GM21717 (cell line): Measurements from ENCODE around the gene WDFY4.
A peak's percentile ranks its signal among the peaks of the same experiment; 100 is the strongest.

Experiments
- ATAC-seq: cut with Tn5 transposase; IDR thresholded peaks from one replicate; pipeline ENCODE4 v1.9.1; 2021; ENCODE audit warnings: mild to moderate bottlenecking, moderate library complexity; ENCODE audit not compliant: unreplicated experiment

The WDFY4 gene

GRCh38 chr10:48653944-48654698 is 30.6 kb upstream of the WDFY4 start:
- no peak for ATAC-seq

GRCh38 chr10:48655411-48656240 is 29.0 kb upstream of the WDFY4 start:
- ATAC-seq = peak; percentile 3

DNA sequence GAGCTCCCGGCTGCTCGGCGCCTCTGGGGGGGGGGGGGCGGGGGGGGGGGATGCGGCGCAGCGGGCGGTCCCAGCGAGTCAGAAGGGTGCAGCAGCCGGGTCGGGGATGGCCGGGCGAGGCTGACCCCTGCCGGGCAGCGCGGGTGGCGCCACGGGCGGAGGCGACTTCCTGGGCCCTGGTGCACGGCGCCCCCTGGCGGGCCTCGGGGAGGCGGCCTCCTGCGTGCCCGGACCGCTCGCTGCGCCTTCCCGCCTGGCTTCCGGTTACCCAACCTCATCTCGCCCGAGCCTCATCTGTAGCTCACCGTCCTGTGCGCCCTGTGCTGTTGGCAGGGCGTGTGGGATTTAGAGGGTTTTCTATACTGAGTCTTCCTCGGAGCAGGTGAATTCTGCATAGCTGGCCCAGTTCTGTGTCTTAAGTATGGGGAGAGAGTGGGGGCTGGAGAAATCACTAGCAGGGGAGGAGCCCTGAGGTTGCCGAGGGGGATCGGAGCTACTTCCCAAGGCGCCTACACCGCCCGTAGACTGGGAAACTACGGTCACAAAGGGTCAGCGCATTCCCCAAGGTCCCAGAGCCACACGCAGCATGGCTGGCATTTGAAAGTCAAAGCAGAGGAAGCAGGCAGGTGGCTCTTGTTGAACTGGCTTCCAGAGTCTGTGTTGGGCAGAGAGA is 28.3 kb upstream of the WDFY4 start:
- ATAC-seq = peak; percentile 71

GRCh38 chr10:48656914-48657305 is 27.8 kb upstream of the WDFY4 start:
- no peak for ATAC-seq

DNA sequence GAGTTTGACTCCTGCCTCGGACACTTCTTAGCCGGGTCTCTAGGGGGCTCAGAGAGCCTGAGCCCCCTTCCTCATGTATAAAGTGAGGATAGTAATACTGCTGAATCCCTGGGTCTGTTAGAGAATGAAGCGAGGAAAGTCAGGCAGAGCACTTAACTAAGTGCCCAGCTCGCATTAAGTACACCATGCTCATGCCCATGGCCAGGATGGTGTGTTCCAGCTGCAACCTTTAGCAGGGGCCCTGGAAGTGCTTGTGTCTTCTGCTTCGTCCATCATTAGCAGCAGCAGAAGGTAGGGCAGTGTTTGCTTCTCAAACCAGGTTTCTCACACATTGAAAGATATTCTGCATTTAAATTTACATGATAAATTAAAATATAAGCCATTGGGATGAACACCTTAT is 27.3 kb upstream of the WDFY4 start:
- ATAC-seq = no peak

GRCh38 chr10:48658243-48658974 is 26.3 kb upstream of the WDFY4 start:
- no peak for ATAC-seq

DNA sequence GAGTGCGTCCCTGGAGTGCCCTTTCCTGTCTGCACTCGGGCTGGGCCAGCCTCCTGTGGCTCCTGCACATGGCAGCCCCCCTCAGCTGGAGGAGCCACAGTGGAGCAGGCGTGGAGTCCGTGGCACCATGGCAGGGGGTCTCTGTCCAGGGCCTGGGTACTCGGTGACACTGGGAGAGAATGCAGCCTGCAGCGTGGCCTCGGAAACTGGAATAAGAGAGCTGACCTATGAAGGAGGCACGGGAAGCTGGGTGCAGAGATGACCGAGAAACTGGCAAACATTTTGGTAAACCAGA is 25.8 kb upstream of the WDFY4 start:
- no peak for ATAC-seq

DNA sequence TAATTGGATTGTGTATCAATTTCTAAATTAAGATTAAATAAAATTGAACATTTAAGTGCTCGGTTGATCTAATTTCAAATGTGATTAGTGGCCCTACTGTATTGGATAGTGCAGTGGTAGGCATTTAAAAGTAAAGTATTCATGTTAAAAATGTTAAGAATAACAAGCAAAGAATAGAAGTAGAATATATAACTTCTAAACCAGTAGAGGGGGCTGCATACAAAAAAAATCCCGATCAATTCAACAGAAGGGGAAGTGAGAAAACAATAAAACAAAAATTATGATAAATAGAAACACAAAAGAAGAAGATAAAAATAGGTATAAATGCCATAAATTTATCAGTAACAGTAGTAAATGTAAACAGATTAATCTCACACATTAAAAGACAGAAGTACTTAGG is 24.9 kb upstream of the WDFY4 start:
- ATAC-seq = no peak

DNA sequence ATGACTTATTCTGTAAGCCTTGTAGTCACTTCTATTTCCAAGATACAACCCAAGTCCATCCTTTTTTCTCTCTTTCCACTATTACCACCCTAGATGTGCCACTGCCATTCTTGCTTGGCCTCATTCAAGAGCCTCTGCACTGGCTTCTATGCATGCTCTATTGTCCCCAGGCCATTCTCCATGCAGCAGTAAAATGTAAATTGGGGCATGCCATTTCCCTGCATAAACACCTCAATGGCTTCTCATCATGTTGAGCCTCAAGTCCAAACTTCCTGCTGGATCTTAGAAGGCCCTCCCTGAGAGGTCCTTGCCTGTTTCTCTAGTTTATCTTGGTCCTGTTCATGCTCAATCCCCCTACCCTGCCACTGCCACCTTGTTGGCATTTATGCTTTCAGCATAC is 23.2 kb upstream of the WDFY4 start:
- ATAC-seq = no peak

DNA sequence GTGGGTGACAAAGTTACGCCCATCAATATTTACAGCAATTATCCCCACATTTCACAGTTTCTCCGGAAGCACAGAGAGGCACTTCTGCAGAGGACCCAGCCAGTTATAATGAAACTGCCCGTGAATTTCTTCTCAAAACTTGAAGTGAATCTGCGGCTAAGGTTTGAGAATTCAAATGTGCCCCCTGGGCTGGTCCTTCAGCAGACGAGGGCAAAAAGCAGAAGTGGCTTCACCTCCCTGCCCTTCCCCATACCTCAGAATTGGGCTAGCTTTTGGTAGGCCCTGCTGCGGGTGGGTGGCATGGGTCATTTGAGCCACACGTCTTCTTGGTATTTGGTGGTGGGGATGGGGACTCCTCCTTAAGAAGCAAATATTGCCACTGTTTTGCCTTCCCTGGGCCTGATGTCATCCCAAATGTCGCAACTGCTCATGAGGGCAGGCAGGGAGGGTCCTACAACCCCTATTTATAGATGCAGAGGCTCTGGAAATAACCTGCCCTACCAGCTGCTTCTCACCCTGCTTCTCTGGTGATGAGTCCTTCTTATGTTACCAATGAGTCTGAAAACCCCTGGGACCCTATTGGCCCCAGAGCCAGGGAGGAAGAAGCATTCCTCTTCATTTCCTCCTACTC is 16.6 kb upstream of the WDFY4 start:
- ATAC-seq = peak; percentile 35

- ATAC-seq = peak; percentile 65
Observed at GRCh38 chr10:48670978-48671913, 13.4 kb upstream of the WDFY4 start.

DNA sequence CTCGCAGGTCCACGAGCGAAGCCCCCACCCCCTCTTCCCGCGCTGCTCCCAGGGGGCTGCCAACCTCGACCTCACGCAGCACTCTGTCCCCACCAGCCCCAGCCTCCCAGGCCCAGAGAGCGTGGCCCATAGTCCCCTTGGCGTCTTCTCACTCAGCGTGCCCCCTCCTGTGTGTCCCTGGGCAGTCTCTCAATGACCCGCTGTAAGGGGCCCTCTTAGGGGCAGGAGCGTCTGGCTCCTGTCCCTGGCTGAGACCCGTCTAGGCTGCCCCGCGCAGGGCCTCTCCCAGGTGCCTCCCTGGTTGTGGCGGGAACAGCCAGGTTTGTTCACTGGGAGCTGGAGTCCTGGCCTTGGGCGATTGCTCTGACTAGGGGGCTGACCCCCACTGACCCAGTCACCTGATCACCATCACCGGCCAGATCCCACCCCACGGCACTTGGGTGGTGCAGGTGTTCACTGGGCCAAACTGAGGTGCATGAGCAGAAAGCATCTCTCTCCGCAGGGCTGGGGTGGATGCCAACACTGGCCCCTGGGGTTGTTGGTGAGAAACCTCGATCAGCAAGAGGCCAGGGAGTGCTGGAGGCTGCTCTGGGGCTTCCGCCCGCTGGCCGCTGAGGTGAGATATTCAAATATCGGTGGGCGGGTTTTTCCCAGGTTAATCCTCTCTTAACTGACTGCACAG is 12.6 kb upstream of the WDFY4 start:
- peak; percentile 38 for ATAC-seq

DNA sequence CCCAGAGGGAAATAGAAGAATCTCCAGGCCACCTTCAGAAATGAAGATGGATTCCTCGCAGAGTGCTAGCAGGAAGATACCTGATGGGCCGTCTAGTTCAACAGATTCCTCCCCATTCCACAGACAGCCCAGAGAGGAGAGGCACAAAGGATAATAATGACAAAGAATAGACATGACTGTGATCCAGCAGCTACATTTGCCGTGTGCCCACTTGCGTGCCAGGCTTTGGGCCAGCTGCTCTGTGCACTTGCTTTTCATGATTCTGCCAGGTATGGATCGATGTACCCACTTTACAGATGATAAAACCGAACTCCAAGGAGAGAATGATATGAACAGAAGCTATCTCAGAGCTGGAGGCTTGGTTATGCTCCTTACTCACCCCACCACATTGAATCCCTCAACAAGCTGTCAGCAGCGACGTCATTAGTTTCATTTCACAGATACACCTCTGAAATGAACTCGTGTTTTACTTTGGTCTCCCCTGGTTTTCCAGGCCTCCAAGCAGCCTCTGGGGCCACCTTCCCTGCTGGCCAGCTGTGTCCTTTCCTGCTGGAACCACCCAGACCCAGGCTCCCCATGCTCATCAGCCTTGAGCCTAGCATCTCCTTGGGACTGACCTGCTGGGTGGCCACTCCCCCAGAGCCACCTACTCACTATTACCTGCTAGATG is 11.9 kb upstream of the WDFY4 start:
- ATAC-seq = peak; percentile 24

DNA sequence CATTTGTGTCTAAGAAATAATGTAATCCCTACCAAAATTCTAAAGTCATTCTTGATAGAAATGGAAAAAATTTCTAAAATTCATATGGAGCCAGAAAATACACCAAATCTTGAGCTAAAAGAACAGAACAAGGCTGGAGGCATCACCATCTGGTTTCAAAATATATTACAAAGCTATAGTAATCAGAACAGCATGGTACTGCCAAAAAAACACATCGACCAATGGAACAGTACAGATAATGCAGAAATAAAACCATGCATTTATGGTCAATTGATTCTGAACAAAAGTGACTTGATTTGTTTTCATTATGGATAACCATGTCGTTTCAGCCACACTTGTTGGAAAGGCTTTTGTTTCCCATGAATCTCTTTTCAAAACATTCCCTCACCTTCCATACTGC is 7.0 kb upstream of the WDFY4 start:
- peak; percentile 3 for ATAC-seq

DNA sequence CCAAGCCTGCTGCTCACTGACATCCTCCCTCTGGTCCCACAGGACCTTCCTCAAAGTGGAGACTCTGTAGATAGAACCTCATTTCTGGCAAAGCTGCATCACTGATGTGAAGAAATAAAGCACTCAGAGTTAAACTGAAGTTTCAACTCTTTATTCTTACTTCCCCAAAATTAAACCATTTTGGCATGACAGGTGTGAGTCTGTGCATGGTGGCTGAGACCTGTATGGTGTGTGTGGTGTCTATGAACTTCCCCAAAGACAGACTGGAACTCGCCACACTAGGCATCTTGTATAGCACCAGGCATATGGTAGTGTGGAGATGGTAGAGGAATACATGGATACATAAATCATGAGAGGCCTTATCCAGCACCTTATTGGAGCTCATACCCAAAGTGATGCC is 6.6 kb upstream of the WDFY4 start:
- peak; percentile 59 for ATAC-seq

DNA sequence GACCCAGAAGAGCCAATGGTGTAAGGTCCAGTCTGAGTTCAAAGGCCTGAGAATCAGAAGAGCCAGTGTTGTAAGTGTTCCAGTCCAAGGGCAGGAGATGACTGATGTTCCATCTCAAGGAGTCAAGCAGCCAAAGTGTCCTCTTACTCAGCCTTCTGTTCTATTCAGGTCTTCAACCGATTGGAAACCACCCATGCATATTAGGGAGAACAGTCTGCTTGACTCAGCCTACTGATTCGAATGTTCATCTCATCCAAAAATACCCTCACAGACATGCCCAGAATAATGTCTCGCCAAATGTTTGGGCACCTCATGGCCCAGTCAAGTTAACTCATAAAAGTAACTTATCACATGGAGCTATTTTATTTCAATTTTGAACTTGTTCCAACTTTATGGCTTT is 2.9 kb upstream of the WDFY4 start:
- ATAC-seq = no peak

GRCh38 chr10:48682265-48682664 is 2.4 kb upstream of the WDFY4 start:
- ATAC-seq = no peak

GRCh38 chr10:48683424-48683823 is 1.2 kb upstream of the WDFY4 start:
- ATAC-seq = no peak

GRCh38 chr10:48683868-48684267 is 805 bp upstream of the WDFY4 start:
- peak; percentile 31 for ATAC-seq
